ENCODE data around the gene SLIRP.

DNA sequence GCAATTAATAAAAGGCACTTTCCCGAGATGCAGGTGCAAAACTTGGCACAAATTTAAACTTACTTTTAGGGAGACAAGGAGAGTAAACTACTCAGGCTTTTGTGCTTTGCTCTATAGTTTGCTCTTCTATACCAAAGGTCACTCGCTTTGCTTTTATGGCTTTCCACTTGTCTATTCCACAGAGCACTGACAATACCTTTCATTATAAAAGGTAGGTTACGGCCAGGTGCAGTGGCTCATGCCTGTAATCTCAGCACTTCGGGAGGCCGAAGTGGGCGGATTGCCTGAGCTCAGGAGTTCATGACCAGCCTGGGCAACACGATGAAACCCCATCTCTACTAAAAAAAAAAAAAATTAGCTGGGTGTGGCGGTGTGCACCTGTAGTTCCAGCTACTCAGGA lies 33.0 kb upstream of the SLIRP start:
- TF ChIP-seq POLR2A (IDR thresholded peaks at IDR 0.05; ENCODE audit: low read length) (no peak), GATA1 (IDR thresholded peaks at IDR 0.05; ENCODE audit: low read depth, low read length) (no peak)
